T-helper 17 cell (primary cell): ENCODE data around the gene SPCS2. TPM values are rescaled to one million over a fixed set of nuclear protein-coding genes. Genes with fewer than 3 reads are reported as not detected.
A peak's percentile ranks its signal among the peaks of the same experiment; 100 is the strongest.
"Not testable (repeated sequence)": the region's sequence is repeated elsewhere in the genome, so short reads cannot be mapped to it uniquely, and the experiment has no call there.

Source experiments
- ATAC-seq: fragments of 150-1000 bp; cut with Tn5 transposase; 2 replicates; pipeline ENCODE4 v1.10.0; 2021; ENCODE audit warnings: mild to moderate bottlenecking, moderate library complexity
- DNase-seq, 3 donors: peaks; one replicate each; pipeline versions ENCODE4 v3.0.0 to v3.0.0-alpha.2; 2020 to 2021
- H3K9me3 ChIP-seq: one replicate; pipeline ENCODE4 v1.7.0; 2013; ENCODE audit warnings: low read length, mild to moderate bottlenecking; ENCODE audit not compliant: control insufficient read depth, poor library complexity, severe bottlenecking
- H3K27ac Mint-ChIP-seq: one replicate; pipeline ENCODE4 v1.8.0; 2022; ENCODE audit warnings: mild to moderate bottlenecking, moderate library complexity, mixed read lengths
- H3K27me3 Mint-ChIP-seq: one replicate; pipeline ENCODE4 v1.8.0; 2022; ENCODE audit warnings: mixed read lengths
- H3K36me3 Mint-ChIP-seq: one replicate; pipeline ENCODE4 v1.8.0; 2022; ENCODE audit warnings: low read depth, mixed read lengths
- H3K4me1 Mint-ChIP-seq: one replicate; pipeline ENCODE4 v1.8.0; 2022; ENCODE audit warnings: mild to moderate bottlenecking, mixed read lengths
- H3K4me3 Mint-ChIP-seq: one replicate; pipeline ENCODE4 v1.8.0; 2022; ENCODE audit warnings: mild to moderate bottlenecking, moderate library complexity, mixed read lengths
- total RNA-seq, 4 donors: library from RNA in 2 of 4; stranded (reverse) in 2 of 4; gene quantifications; one replicate each; pipeline ENCODE4 v1.2.3 and lab custom pipeline; 2022 to 2026

SPCS2 gene
- total RNA-seq, 2 donors from 2014 or later, result 63.7 to 87.0 TPM

DNA sequence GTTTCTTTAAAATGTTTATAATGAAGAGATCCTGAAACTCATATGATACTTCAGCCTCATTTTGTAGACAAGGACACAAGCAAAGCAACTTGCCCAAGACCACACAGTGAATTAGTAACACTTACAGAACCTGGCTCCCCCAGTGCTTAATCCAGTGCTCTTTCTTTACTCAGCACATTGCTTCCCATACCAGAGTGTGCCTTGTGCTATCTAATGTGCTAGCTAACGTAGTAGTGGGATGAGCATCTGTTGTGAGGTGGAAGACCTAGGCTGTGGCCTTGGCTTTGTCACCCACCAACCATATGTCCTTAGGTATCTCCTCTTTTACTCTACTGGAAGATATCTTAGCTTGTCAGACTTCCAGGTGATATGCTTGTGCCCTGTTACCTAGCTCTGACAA, 5.1 kb downstream of the SPCS2 start:
- peaks cover 77% of the 10 kb centered on the region for H3K4me1 Mint-ChIP-seq
- peak overlapping the region; percentile 76 for H3K27ac Mint-ChIP-seq
- H3K9me3 ChIP-seq, result no peaks in the 10 kb centered on the region
- no peaks in the 10 kb centered on the region for H3K27me3 Mint-ChIP-seq
- no peak for ATAC-seq
- peaks cover 13% of the 10 kb centered on the region for H3K36me3 Mint-ChIP-seq
- no peak overlapping the region for H3K4me3 Mint-ChIP-seq
- no peak for DNase-seq

DNA sequence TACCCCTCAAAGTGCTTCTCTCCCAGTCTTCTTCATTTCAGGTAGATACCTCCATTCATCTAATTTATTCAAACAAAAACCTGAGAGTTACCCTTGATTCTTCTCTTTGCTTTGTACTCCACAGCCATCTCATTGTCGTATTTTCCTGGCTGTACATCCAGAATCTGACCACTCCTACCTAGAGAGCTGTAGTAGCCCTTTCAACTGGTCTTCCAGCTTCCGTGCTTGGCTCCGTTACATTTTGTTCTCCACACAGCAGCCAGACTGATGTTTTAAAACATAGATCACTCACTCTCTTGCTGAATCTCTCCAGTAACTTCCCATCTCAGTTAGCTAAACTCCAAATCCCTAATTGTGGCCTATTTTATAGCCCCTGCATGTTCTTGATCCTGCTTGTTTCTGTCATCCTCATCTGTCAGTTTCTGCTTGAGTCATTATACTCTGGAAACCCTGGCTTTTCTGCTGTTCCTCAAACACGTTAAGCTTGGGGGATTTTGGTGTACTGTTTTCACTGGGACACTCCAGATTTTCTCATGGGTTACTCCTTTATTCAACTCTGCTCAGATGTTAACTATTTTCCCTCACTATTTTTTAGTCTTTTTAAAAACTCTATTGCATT, 7.4 kb downstream of the SPCS2 start:
- Mint-ChIP-seq H3K27ac (no peak overlapping the region), H3K36me3 (peaks cover 11% of the 10 kb centered on the region), H3K4me1 (peaks cover 69% of the 10 kb centered on the region), H3K27me3 (no peaks in the 10 kb centered on the region), H3K4me3 (no peak overlapping the region)
- no peak for DNase-seq
- H3K9me3 ChIP-seq, result no peaks in the 10 kb centered on the region
- no peak for ATAC-seq

DNA sequence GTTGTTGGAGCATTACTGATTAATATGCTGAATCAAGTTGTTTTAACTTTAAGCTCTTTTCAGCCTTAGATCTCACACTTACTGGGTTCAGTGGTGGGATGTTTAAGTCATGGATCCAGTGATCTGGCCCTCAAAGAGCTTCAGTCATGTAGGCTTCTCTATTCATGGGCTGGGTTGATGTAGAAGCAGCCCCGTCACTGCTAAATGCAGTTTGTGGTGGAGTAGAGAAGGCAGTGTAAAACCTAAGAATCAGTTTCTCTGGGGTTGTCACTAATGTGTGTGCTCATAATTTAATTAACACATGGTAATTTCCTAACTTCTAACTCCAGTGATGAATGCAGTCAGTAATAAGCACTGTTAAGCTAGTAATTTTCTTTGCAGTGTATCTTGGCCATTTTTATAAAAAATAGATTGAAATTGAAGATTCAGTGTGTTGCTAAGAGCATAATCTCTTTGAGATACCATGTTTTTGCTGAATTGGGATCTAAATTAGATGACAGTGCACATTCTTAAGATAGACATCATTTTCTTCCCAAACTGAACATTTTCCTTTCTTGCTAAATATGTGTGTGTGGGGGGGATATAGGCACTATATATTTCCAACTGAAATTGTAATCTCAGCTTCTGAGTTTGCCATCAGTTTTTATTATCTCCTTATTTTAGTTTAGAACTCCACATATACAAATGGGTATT, 9.0 kb downstream of the SPCS2 start:
- H3K27ac Mint-ChIP-seq, result peak overlapping the region; percentile 72
- H3K27me3 Mint-ChIP-seq, result no peaks in the 10 kb centered on the region
- H3K4me1 Mint-ChIP-seq, result peaks cover 75% of the 10 kb centered on the region

DNA sequence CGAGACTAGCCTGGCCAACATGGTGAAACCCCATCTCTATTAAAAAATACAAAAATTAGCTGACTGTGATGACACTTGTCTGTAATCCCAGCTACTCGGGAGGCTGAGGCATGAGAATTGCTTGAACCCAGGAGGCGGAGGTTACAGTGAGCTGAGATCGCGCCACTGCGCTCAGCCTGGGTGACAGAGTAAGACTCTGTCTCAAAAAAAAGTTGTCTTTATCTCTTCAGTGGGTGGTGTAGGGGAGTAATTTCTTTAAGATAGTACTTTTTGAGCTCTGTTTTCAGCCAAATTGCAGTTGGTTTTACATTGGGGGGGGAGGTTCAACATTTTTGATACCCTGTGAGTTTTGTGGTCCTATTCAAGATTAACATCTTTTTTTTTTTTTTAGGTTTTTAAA, 11.1 kb downstream of the SPCS2 start:
- not testable (repeated sequence) for DNase-seq, ATAC-seq, H3K9me3 ChIP-seq, H3K36me3 Mint-ChIP-seq, H3K27me3 Mint-ChIP-seq, H3K4me3 Mint-ChIP-seq
- Mint-ChIP-seq H3K4me1 (peaks cover 68% of the 10 kb centered on the region), H3K27ac (peak overlapping the region; percentile 72)

More for the DNA sequence above, 9.0 kb downstream of the SPCS2 start:
- no peaks in the 10 kb centered on the region for H3K9me3 ChIP-seq
- ATAC-seq (no peak), DNase-seq (no peak)
- H3K4me3 Mint-ChIP-seq, result peak overlapping the region; percentile 56
- H3K36me3 Mint-ChIP-seq, result peaks cover 8% of the 10 kb centered on the region

DNA sequence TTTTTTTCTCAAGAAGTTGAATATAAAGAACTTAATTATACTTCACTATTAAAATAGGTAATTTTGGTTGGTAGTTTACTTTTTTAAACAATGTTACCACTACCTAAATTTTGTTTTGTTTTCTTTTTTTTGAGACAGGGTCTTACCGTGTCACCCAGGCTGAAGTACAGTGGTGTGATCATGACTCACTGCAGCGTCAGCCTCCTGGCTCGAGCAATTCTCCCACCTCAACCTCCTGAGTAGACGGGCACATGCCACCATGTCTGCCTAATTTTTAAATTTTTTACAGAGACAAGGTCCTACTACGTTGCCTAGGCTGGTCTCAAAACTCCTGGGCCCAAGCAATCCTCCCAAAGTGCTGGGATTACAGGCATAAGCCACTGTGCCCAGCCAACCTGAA, 17.6 kb downstream of the SPCS2 start:
- H3K4me3 Mint-ChIP-seq, result no peak overlapping the region
- no peak for ATAC-seq
- H3K9me3 ChIP-seq, result no peaks in the 10 kb centered on the region
- no peak for DNase-seq
- peaks cover 5% of the 10 kb centered on the region for H3K36me3 Mint-ChIP-seq
- H3K4me1 Mint-ChIP-seq, result peaks cover 26% of the 10 kb centered on the region
- H3K27me3 Mint-ChIP-seq, result no peaks in the 10 kb centered on the region
- H3K27ac Mint-ChIP-seq, result no peak overlapping the region

DNA sequence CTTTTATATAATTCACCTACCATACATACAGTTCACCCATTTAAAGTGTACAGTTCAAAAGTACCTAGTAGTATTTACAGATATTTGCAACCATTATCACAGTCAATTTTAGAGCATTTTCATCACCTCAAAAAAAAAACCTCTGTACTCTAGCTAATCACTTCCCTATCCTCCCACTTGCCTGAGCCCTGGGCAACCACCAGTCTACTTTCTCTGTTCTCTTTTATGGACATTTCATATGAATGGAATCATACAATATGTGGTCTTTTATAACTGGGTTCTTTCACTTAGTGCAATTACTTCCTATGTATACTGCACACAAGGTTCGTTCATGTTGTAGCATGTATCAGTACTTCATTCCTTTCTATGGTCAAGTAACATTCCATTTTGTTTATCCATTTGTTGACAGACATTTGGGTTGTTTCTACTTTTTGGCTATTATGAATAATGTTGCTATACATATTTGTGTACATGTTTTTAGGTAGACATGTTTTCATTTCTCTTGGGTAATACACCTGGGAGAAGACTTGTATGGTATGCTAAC, 21.9 kb downstream of the SPCS2 start:
- H3K27ac Mint-ChIP-seq, result no peak overlapping the region
- ATAC-seq, result no peak
- no peaks in the 10 kb centered on the region for H3K27me3 Mint-ChIP-seq

DNA sequence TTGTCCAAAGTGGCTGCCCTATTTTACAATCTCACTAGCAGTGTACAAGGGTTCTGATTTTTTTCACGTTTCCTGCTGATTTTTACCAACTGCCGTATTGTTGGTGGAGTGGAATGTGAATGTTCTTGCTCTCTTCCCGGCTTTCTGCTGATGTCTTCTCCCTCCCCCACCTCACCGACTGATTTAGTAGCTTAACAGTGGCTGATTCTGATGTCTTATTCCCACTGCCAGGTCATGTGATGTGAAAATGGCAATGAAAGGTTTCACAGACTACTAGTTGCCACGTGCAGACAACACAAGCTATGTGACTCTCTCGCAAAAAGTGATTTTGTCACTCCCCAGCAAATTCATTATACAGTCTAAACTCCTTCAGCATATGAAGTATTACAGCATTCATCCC, 22.4 kb downstream of the SPCS2 start:
- ATAC-seq (no peak), DNase-seq (no peak)
- Mint-ChIP-seq H3K4me1 (peaks cover 29% of the 10 kb centered on the region), H3K4me3 (no peak overlapping the region), H3K27ac (no peak overlapping the region), H3K27me3 (no peaks in the 10 kb centered on the region), H3K36me3 (peaks cover 23% of the 10 kb centered on the region)
- no peaks in the 10 kb centered on the region for H3K9me3 ChIP-seq

More for the DNA sequence above, 21.9 kb downstream of the SPCS2 start:
- H3K4me1 Mint-ChIP-seq, result peaks cover 27% of the 10 kb centered on the region
- H3K36me3 Mint-ChIP-seq, result peaks cover 20% of the 10 kb centered on the region
- no peak overlapping the region for H3K4me3 Mint-ChIP-seq
- H3K9me3 ChIP-seq, result no peaks in the 10 kb centered on the region
- DNase-seq, result no peak

DNA sequence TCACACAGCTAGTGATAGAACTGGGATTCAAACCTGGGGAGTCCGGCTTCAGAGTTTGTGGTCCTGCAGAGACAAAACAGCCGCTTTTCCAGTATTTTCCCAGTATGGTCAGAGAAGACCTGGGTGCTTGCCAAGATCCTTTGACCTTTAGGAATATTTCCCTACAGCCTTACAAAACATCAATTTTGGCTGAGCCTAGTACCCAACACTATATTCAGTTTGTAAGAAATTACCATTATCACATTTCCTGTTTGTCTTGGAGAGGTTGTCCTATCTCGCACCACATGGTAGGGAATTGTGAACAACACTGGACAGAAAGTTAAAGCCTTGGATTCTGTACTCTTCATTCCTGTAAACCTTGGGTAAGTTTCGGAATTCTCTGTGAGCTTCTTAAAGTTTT, 29.0 kb downstream of the SPCS2 start:
- H3K9me3 ChIP-seq, result no peaks in the 10 kb centered on the region
- Mint-ChIP-seq H3K4me3 (no peak overlapping the region), H3K27me3 (no peaks in the 10 kb centered on the region), H3K36me3 (peaks cover 19% of the 10 kb centered on the region), H3K4me1 (peaks cover 22% of the 10 kb centered on the region), H3K27ac (no peak overlapping the region)
- ATAC-seq (no peak), DNase-seq (no peak)

DNA sequence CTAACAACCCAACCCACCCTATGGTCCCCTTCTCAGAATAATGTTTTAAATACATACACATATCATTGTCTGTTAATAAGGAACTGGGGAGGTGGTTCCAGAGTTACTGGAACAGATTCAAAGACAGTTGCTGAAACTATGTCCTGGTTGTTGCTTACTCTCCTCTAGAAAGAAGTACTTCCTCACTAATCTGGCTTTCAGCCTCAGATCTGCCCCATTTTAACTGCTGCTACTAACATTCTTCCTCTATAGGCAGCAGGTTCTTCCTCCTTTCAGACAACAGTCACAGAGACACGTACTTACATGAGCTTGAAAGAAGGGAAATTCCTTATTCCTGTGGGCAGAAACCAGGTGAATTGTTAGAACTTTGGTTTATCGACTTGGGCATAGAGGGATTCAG, 31.6 kb downstream of the SPCS2 start:
- no peak for DNase-seq
- Mint-ChIP-seq H3K27ac (no peak overlapping the region), H3K36me3 (peaks cover 3% of the 10 kb centered on the region), H3K27me3 (no peaks in the 10 kb centered on the region), H3K4me1 (peaks cover 5% of the 10 kb centered on the region), H3K4me3 (no peak overlapping the region)
- H3K9me3 ChIP-seq, result no peaks in the 10 kb centered on the region
- ATAC-seq, result no peak

DNA sequence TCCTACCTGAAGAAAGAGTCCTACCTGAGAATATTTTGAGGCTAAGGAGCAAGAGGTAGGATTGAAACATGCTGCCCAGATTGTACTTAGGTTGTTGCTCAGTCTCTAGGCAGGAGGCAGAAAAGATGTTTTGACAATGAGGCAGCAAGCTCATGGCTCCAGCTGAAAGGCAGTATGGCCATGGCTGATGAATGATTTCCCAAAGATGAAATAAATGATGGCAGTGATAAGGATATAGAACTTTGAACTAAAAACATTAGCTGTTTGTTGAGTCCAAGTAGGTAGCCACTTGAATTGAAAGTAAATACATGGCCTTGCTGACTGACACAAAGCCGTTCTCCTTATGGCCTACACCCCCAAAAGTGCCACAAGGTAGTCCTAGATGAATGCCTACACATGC, 32.8 kb downstream of the SPCS2 start:
- H3K4me1 Mint-ChIP-seq, result peaks cover 3% of the 10 kb centered on the region
- H3K4me3 Mint-ChIP-seq, result no peak overlapping the region
- no peaks in the 10 kb centered on the region for H3K9me3 ChIP-seq
- no peak for ATAC-seq
- DNase-seq, result no peak
- no peaks in the 10 kb centered on the region for H3K27me3 Mint-ChIP-seq
- H3K36me3 Mint-ChIP-seq, result no peaks in the 10 kb centered on the region
- H3K27ac Mint-ChIP-seq, result no peak overlapping the region

DNA sequence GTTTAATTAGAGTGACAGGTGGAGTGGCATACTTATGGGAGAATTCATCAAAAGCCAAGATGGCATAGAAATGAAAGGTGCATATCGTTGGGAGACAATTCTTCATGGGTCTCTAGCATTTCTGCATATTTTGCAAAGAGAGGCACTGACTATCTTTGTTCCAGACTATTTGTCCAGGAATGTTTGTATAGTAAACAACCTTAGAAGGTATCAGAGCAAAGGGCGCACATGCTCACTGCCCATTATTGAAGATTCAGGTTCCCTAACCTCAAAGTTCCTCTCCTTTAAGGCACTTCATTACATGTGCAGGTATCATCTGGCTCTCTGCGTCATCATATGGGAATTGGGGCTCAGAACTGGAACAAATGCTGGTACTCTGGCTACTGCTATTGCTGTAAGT, 35.0 kb downstream of the SPCS2 start:
- H3K27ac Mint-ChIP-seq, result no peak overlapping the region
- ATAC-seq, result no peak
- no peaks in the 10 kb centered on the region for H3K9me3 ChIP-seq
- no peak overlapping the region for H3K4me3 Mint-ChIP-seq
- H3K4me1 Mint-ChIP-seq, result peaks cover 7% of the 10 kb centered on the region
- no peak for DNase-seq
- H3K36me3 Mint-ChIP-seq, result no peaks in the 10 kb centered on the region
- no peaks in the 10 kb centered on the region for H3K27me3 Mint-ChIP-seq

DNA sequence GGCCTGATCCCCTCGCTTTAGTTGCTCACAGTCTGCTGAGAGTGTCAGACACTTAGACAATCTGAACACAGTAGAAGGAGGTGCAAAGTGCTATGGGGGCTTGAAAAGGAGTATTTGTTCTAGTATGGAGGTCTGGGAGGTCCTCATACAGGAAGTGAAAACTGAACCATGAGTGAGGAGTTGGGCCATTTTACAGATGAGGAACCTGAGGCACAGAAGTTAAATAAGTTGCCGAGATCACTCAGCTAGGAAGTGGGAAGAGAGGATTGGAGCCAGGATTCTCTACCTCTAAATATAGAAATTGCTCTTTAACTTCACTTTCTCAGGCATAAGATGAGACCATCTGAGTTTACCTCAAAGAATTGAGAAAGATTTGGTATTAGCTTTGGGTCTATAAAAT, 35.7 kb downstream of the SPCS2 start:
- H3K27me3 Mint-ChIP-seq, result no peaks in the 10 kb centered on the region
- H3K4me1 Mint-ChIP-seq, result peaks cover 12% of the 10 kb centered on the region
- no peaks in the 10 kb centered on the region for H3K9me3 ChIP-seq
- H3K36me3 Mint-ChIP-seq, result no peaks in the 10 kb centered on the region
- no peak overlapping the region for H3K27ac Mint-ChIP-seq
- ATAC-seq (no peak), DNase-seq (no peak)
- H3K4me3 Mint-ChIP-seq, result no peak overlapping the region

DNA sequence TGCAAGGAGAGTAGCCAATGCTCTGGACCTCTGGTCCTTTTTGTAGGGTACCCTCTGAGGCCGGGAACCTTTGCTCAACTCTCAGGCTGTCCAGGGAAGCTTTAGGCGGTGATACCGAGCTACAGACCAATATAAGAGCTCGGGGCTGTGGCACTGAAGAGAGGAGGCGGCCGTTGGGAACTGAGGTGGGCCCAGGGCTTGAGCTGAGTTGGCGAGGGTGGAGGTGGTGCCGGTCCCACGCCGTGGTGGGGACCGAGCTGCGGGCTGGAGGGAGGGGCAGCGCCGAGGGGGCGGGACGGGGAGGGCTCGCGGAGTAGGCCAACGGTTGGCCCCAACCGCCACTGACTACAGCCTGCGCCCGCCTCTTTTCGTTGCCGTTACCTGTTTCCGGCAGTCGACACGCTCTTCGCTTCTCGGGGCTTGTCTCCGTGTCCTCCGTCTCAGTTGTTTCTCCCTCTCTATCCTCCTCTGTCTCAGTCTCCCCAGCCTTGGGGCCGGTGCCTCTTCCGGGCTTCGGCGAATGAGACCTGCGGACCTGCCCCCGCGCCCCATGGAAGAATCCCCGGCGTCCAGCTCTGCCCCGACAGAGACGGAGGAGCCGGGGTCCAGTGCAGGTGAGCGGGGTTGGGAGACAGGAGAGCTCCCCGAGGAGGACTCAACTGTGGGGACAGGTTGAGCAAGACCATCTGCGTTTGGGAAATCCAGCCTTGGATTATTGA, 39.6 kb downstream of the SPCS2 start, which contains the start of gene NEU3:
TSS of gene NEU3 (plus strand) at position 393 of the 719 bp plus-strand sequence. CDS start at position 521, 128 bp downstream.
- no peaks in the 10 kb centered on the region for H3K9me3 ChIP-seq
- peaks cover 20% of the 10 kb centered on the region for H3K4me1 Mint-ChIP-seq
- DNase-seq (peak; percentile 66 to 77 (median 74)), ATAC-seq (peak; percentile 97)
- peaks cover 3% of the 10 kb centered on the region for H3K36me3 Mint-ChIP-seq
- H3K27ac Mint-ChIP-seq, result peak within 1 kb of the TSS; percentile 94
- H3K4me3 Mint-ChIP-seq, result peak within 1 kb of the TSS; percentile 91
- no peaks in the 10 kb centered on the region for H3K27me3 Mint-ChIP-seq
